ENCODE results near the gene TOPAZ1.

The TOPAZ1 gene

GRCh38 chr3:44227632-44228031 lies 14.1 kb upstream of the TOPAZ1 start:
- Histone ChIP-seq H3K4me1 (ENCODE audit: control insufficient read depth in 1 of 2, insufficient read depth in 2 of 2, low read length in 2 of 2) (no peaks in the 10 kb centered on the region), H3K4me3 (ENCODE audit: low read depth in 1 of 2, low read length in 2 of 2) (no peak overlapping the region), H3K27ac (ENCODE audit: low read length) (no peak overlapping the region), H3K36me3 (ENCODE audit: control insufficient read depth in 1 of 2, insufficient read depth in 2 of 2, low read length in 2 of 2) (no peaks in the 10 kb centered on the region), H3K27me3 (ENCODE audit: low read depth, low read length) (no peaks in the 10 kb centered on the region), H3K9me3 (ENCODE audit: control insufficient read depth in 1 of 2, low read length in 2 of 2) (no peaks in the 10 kb centered on the region)

- no peaks in the 10 kb centered on the region for H3K4me1 ChIP-seq (ENCODE audit: control insufficient read depth in 1 of 2, insufficient read depth in 2 of 2, low read length in 2 of 2)
- H3K4me3 ChIP-seq (ENCODE audit: low read depth in 1 of 2, low read length in 2 of 2), result no peak overlapping the region
- no peaks in the 10 kb centered on the region for H3K27me3 ChIP-seq (ENCODE audit: low read depth, low read length)
- H3K36me3 ChIP-seq (ENCODE audit: control insufficient read depth in 1 of 2, insufficient read depth in 2 of 2, low read length in 2 of 2), result no peaks in the 10 kb centered on the region
- no peaks in the 10 kb centered on the region for H3K9me3 ChIP-seq (ENCODE audit: control insufficient read depth in 1 of 2, low read length in 2 of 2)
- no peak overlapping the region for H3K27ac ChIP-seq (ENCODE audit: low read length)
These were observed 12.8 kb upstream of the TOPAZ1 start for GRCh38 chr3:44228900-44229299.

GRCh38 chr3:44232407-44232806 lies 9.3 kb upstream of the TOPAZ1 start:
- Histone ChIP-seq H3K27ac (ENCODE audit: low read length) (no peak overlapping the region), H3K4me3 (ENCODE audit: low read depth in 1 of 2, low read length in 2 of 2) (no peak overlapping the region), H3K36me3 (ENCODE audit: control insufficient read depth in 1 of 2, insufficient read depth in 2 of 2, low read length in 2 of 2) (no peaks in the 10 kb centered on the region), H3K27me3 (ENCODE audit: low read depth, low read length) (no peaks in the 10 kb centered on the region), H3K9me3 (ENCODE audit: control insufficient read depth in 1 of 2, low read length in 2 of 2) (no peaks in the 10 kb centered on the region), H3K4me1 (ENCODE audit: control insufficient read depth in 1 of 2, insufficient read depth in 2 of 2, low read length in 2 of 2) (no peaks in the 10 kb centered on the region)

GRCh38 chr3:44234648-44235268 lies 6.9 kb upstream of the TOPAZ1 start:
- Histone ChIP-seq H3K4me1 (ENCODE audit: control insufficient read depth in 1 of 2, insufficient read depth in 2 of 2, low read length in 2 of 2) (no peaks in the 10 kb centered on the region), H3K27ac (ENCODE audit: low read length) (no peak overlapping the region), H3K4me3 (ENCODE audit: low read depth in 1 of 2, low read length in 2 of 2) (no peak overlapping the region), H3K27me3 (ENCODE audit: low read depth, low read length) (no peaks in the 10 kb centered on the region), H3K9me3 (ENCODE audit: control insufficient read depth in 1 of 2, low read length in 2 of 2) (no peaks in the 10 kb centered on the region), H3K36me3 (ENCODE audit: control insufficient read depth in 1 of 2, insufficient read depth in 2 of 2, low read length in 2 of 2) (no peaks in the 10 kb centered on the region)

GRCh38 chr3:44235604-44236484 lies 5.8 kb upstream of the TOPAZ1 start:
- Histone ChIP-seq H3K4me1 (ENCODE audit: control insufficient read depth in 1 of 2, insufficient read depth in 2 of 2, low read length in 2 of 2) (no peaks in the 10 kb centered on the region), H3K36me3 (ENCODE audit: control insufficient read depth in 1 of 2, insufficient read depth in 2 of 2, low read length in 2 of 2) (no peaks in the 10 kb centered on the region), H3K27ac (ENCODE audit: low read length) (no peak overlapping the region), H3K4me3 (ENCODE audit: low read depth in 1 of 2, low read length in 2 of 2) (peak overlapping the region; percentile 11 to 42), H3K27me3 (ENCODE audit: low read depth, low read length) (no peaks in the 10 kb centered on the region), H3K9me3 (ENCODE audit: control insufficient read depth in 1 of 2, low read length in 2 of 2) (no peaks in the 10 kb centered on the region)

- Histone ChIP-seq H3K27me3 (ENCODE audit: low read depth, low read length) (no peaks in the 10 kb centered on the region), H3K4me1 (ENCODE audit: control insufficient read depth in 1 of 2, insufficient read depth in 2 of 2, low read length in 2 of 2) (no peaks in the 10 kb centered on the region), H3K27ac (ENCODE audit: low read length) (no peak overlapping the region), H3K9me3 (ENCODE audit: control insufficient read depth in 1 of 2, low read length in 2 of 2) (no peaks in the 10 kb centered on the region), H3K4me3 (ENCODE audit: low read depth in 1 of 2, low read length in 2 of 2) (no peak overlapping the region), H3K36me3 (ENCODE audit: control insufficient read depth in 1 of 2, insufficient read depth in 2 of 2, low read length in 2 of 2) (no peaks in the 10 kb centered on the region)
These were observed 5.2 kb upstream of the TOPAZ1 start for GRCh38 chr3:44236485-44236908.

- no peak overlapping the region for H3K4me3 ChIP-seq (ENCODE audit: low read depth in 1 of 2, low read length in 2 of 2)
- H3K4me1 ChIP-seq (ENCODE audit: control insufficient read depth in 1 of 2, insufficient read depth in 2 of 2, low read length in 2 of 2), result no peaks in the 10 kb centered on the region
- no peak overlapping the region for H3K27ac ChIP-seq (ENCODE audit: low read length)
- H3K27me3 ChIP-seq (ENCODE audit: low read depth, low read length), result no peaks in the 10 kb centered on the region
- H3K9me3 ChIP-seq (ENCODE audit: control insufficient read depth in 1 of 2, low read length in 2 of 2), result no peaks in the 10 kb centered on the region
- no peaks in the 10 kb centered on the region for H3K36me3 ChIP-seq (ENCODE audit: control insufficient read depth in 1 of 2, insufficient read depth in 2 of 2, low read length in 2 of 2)
These were observed 4.5 kb upstream of the TOPAZ1 start for GRCh38 chr3:44237161-44237560.

GRCh38 chr3:44237665-44238064 lies 4.0 kb upstream of the TOPAZ1 start:
- Histone ChIP-seq H3K27ac (ENCODE audit: low read length) (no peak overlapping the region), H3K36me3 (ENCODE audit: control insufficient read depth in 1 of 2, insufficient read depth in 2 of 2, low read length in 2 of 2) (no peaks in the 10 kb centered on the region), H3K27me3 (ENCODE audit: low read depth, low read length) (no peaks in the 10 kb centered on the region), H3K4me1 (ENCODE audit: control insufficient read depth in 1 of 2, insufficient read depth in 2 of 2, low read length in 2 of 2) (no peaks in the 10 kb centered on the region), H3K4me3 (ENCODE audit: low read depth in 1 of 2, low read length in 2 of 2) (no peak overlapping the region), H3K9me3 (ENCODE audit: control insufficient read depth in 1 of 2, low read length in 2 of 2) (no peaks in the 10 kb centered on the region)

- H3K4me3 ChIP-seq (ENCODE audit: low read depth in 1 of 2, low read length in 2 of 2), result no peak overlapping the region
These were observed 2.8 kb upstream of the TOPAZ1 start for GRCh38 chr3:44238889-44239288.

GRCh38 chr3:44240061-44240460 lies 1.6 kb upstream of the TOPAZ1 start:
- Histone ChIP-seq H3K9me3 (ENCODE audit: control insufficient read depth in 1 of 2, low read length in 2 of 2) (no peaks in the 10 kb centered on the region), H3K27ac (ENCODE audit: low read length) (no peak overlapping the region), H3K4me1 (ENCODE audit: control insufficient read depth in 1 of 2, insufficient read depth in 2 of 2, low read length in 2 of 2) (no peaks in the 10 kb centered on the region), H3K4me3 (ENCODE audit: low read depth in 1 of 2, low read length in 2 of 2) (no peak overlapping the region), H3K27me3 (ENCODE audit: low read depth, low read length) (no peaks in the 10 kb centered on the region), H3K36me3 (ENCODE audit: control insufficient read depth in 1 of 2, insufficient read depth in 2 of 2, low read length in 2 of 2) (no peaks in the 10 kb centered on the region)

More at GRCh38 chr3:44238889-44239288, 2.8 kb upstream of the TOPAZ1 start:
- H3K36me3 ChIP-seq (ENCODE audit: control insufficient read depth in 1 of 2, insufficient read depth in 2 of 2, low read length in 2 of 2), result no peaks in the 10 kb centered on the region
- H3K9me3 ChIP-seq (ENCODE audit: control insufficient read depth in 1 of 2, low read length in 2 of 2), result no peaks in the 10 kb centered on the region
- no peak overlapping the region for H3K27ac ChIP-seq (ENCODE audit: low read length)
- H3K27me3 ChIP-seq (ENCODE audit: low read depth, low read length), result no peaks in the 10 kb centered on the region
- H3K4me1 ChIP-seq (ENCODE audit: control insufficient read depth in 1 of 2, insufficient read depth in 2 of 2, low read length in 2 of 2), result no peaks in the 10 kb centered on the region

GRCh38 chr3:44242721-44243120 lies 1.0 kb downstream of the TOPAZ1 start:
- Histone ChIP-seq H3K4me3 (ENCODE audit: low read depth in 1 of 2, low read length in 2 of 2) (no peak overlapping the region), H3K27me3 (ENCODE audit: low read depth, low read length) (no peaks in the 10 kb centered on the region), H3K36me3 (ENCODE audit: control insufficient read depth in 1 of 2, insufficient read depth in 2 of 2, low read length in 2 of 2) (no peaks in the 10 kb centered on the region), H3K4me1 (ENCODE audit: control insufficient read depth in 1 of 2, insufficient read depth in 2 of 2, low read length in 2 of 2) (no peaks in the 10 kb centered on the region), H3K27ac (ENCODE audit: low read length) (no peak overlapping the region), H3K9me3 (ENCODE audit: control insufficient read depth in 1 of 2, low read length in 2 of 2) (peaks cover 0 to 4% of the 10 kb centered on the region in 2 donors)

All from muscle layer of duodenum (tissue), 2 donors.